Measurements from ENCODE around the gene TXK. TPM values are rescaled to one million over a fixed set of nuclear protein-coding genes. Genes with fewer than 3 reads are reported as not detected.

Gene TXK
- total RNA-seq, 1 experiment from 2014 or later = 1.7 TPM

DNA sequence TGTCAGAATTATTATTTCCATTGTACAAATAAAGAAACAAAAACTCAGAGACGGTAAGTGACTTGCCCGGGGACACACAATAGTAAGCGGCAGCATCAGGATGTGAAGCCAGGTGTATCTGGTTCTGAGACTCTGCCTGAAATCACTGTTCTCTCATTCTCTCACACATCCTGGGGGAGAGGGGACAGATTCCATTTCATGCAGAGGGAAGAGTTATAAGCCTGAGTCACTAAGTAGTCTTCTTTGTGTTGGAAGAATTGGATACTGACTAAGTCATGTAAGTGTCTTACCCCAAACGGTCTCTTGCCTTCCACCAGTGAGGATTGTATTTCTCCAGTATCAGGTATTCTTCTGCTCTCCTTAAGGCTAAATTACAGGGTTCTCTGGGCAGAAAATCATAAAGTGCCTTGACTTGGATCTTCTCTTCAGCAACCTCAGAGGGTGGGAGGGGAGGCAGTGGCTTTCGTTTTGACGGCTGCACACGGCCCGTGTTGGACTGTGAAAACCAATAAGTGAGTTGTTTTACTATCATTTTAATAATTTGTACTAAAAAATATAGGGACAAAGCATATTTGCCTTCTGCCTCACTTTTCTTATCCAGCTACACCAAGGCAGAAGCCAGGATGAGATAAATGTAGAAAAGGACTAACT lies 21.9 kb downstream of the TXK start:
- ChIA-PET RAD21 (ENCODE audit: low non-redundant PET in 1 of 2, low total read pairs in 2 of 2, uncharacterized antibody in 2 of 2, unreplicated experiment in 2 of 2) (no interaction called here), POLR2A (no interaction called here), CTCF (no interaction called here)
- Histone ChIP-seq H3K9ac (ENCODE audit: low read length) (no peak overlapping the region), H3K36me3 (ENCODE audit: control insufficient read depth in 1 of 2, insufficient read depth in 2 of 2, low read length in 2 of 2) (no peaks in the 10 kb centered on the region), H3K9me2 (ENCODE audit: insufficient read depth) (no peaks in the 10 kb centered on the region), H3K4me2 (ENCODE audit: low read length) (no peak overlapping the region), H4K20me1 (ENCODE audit: insufficient read depth) (no peaks in the 10 kb centered on the region), H3K4me3 (replicated peaks in 1 of 2; ENCODE audit: low read depth in 1 of 2, low read length in 2 of 2) (no peak overlapping the region), H3K79me2 (ENCODE audit: insufficient read depth, low read length) (no peaks in the 10 kb centered on the region), H3K4me1 (ENCODE audit: control insufficient read depth in 1 of 2, insufficient read depth in 2 of 2, low read length in 2 of 2) (peaks cover 0 to 8% of the 10 kb centered on the region in 2 experiments; a peak in 2 of 4 replicates), H3K27ac (ENCODE audit: low read depth, low read length) (no peak overlapping the region), H2AFZ (ENCODE audit: low read depth, low read length, poor library complexity, severe bottlenecking) (no peak overlapping the region), H3K27me3 (ENCODE audit: insufficient read depth, low read length) (no peaks in the 10 kb centered on the region), H3K9me3 (ENCODE audit: control insufficient read depth in 1 of 2, insufficient read depth in 1 of 2, low read depth in 1 of 2, low read length in 2 of 2) (no peaks in the 10 kb centered on the region)
- no peak for TF ChIP-seq POLR2AphosphoS5 (IDR thresholded peaks at IDR 0.05; ENCODE audit: low read depth, low read length)
- TF ChIP-seq EZH2 (IDR thresholded peaks at IDR 0.05) = no peak
- TF ChIP-seq, protein P1, sequence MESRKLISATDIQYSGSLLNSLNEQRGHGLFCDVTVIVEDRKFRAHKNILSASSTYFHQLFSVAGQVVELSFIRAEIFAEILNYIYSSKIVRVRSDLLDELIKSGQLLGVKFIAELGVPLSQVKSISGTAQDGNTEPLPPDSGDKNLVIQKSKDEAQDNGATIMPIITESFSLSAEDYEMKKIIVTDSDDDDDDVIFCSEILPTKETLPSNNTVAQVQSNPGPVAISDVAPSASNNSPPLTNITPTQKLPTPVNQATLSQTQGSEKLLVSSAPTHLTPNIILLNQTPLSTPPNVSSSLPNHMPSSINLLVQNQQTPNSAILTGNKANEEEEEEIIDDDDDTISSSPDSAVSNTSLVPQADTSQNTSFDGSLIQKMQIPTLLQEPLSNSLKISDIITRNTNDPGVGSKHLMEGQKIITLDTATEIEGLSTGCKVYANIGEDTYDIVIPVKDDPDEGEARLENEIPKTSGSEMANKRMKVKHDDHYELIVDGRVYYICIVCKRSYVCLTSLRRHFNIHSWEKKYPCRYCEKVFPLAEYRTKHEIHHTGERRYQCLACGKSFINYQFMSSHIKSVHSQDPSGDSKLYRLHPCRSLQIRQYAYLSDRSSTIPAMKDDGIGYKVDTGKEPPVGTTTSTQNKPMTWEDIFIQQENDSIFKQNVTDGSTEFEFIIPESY (IDR thresholded peaks at IDR 0.05; ENCODE audit: extremely low read depth, insufficient replicate concordance, low read length) = no peak
- no peak for TF ChIP-seq CEBPB (IDR thresholded peaks at IDR 0.05; ENCODE audit: low read depth)
- TF ChIP-seq YY1 (IDR thresholded peaks at IDR 0.05; ENCODE audit: extremely low read depth, insufficient replicate concordance, low read depth, low read length) = no peak
- intact Hi-C loops (cut with micrococcal nuclease) = no loop called here
- ATAC-seq (no peak), DNase-seq (ENCODE audit: low read depth, low spot score) (no peak)
- BruUV-seq (replicated peaks) = no TSS peak

GRCh38 chr4:48110452-48110978 lies 23.5 kb downstream of the TXK start:
- DNase-seq (ENCODE audit: low read depth, low spot score) (no peak), ATAC-seq (no peak)
- no peaks in the 10 kb centered on the region for H3K9me3 ChIP-seq (ENCODE audit: control insufficient read depth in 1 of 2, insufficient read depth in 1 of 2, low read depth in 1 of 2, low read length in 2 of 2)
- RAD21 ChIA-PET (ENCODE audit: low non-redundant PET in 1 of 2, low total read pairs in 2 of 2, uncharacterized antibody in 2 of 2, unreplicated experiment in 2 of 2) = no interaction called here
- no peak overlapping the region for H3K4me3 ChIP-seq (replicated peaks in 1 of 2; ENCODE audit: low read depth in 1 of 2, low read length in 2 of 2)
- H3K27ac ChIP-seq (ENCODE audit: low read depth, low read length) = no peak overlapping the region
- TF ChIP-seq POLR2AphosphoS5 (IDR thresholded peaks at IDR 0.05; ENCODE audit: low read depth, low read length) (no peak), SP1 (IDR thresholded peaks at IDR 0.05; ENCODE audit: low read depth) (no peak), JUND (IDR thresholded peaks at IDR 0.05) (no peak), REST (IDR thresholded peaks at IDR 0.05; ENCODE audit: low read depth) (no peak)
- TF ChIP-seq, protein P1 (IDR thresholded peaks at IDR 0.05; ENCODE audit: extremely low read depth, insufficient replicate concordance, low read length) = no peak
- BruUV-seq (replicated peaks) = no TSS peak
- no peaks in the 10 kb centered on the region for H3K9me2 ChIP-seq (ENCODE audit: insufficient read depth)
- CTCF ChIA-PET = interaction anchor here (0.7 to 1.4 kb wide), 2 partner anchors 14 to 442 kb away, joined by 3 to 4 read pairs; no protein-coding TSS in a partner anchor
- H2AFZ ChIP-seq (ENCODE audit: low read depth, low read length, poor library complexity, severe bottlenecking) = no peak overlapping the region
- intact Hi-C loops (cut with micrococcal nuclease) = no loop called here
- H3K79me2 ChIP-seq (ENCODE audit: insufficient read depth, low read length) = no peaks in the 10 kb centered on the region
- H3K36me3 ChIP-seq (ENCODE audit: control insufficient read depth in 1 of 2, insufficient read depth in 2 of 2, low read length in 2 of 2) = no peaks in the 10 kb centered on the region
- H4K20me1 ChIP-seq (ENCODE audit: insufficient read depth) = no peaks in the 10 kb centered on the region
- H3K4me2 ChIP-seq (ENCODE audit: low read length) = no peak overlapping the region
- peaks cover 0 to 8% of the 10 kb centered on the region in 2 experiments; a peak in 2 of 4 replicates for H3K4me1 ChIP-seq (ENCODE audit: control insufficient read depth in 1 of 2, insufficient read depth in 2 of 2, low read length in 2 of 2)
- H3K27me3 ChIP-seq (ENCODE audit: insufficient read depth, low read length) = no peaks in the 10 kb centered on the region
- H3K9ac ChIP-seq (ENCODE audit: low read length) = no peak overlapping the region
- POLR2A ChIA-PET = no interaction called here

All from HCT116 (cell line).